GM23338 (cell line): ENCODE results near the gene NRG3.

Source experiments
- CREB1 ChIP-seq: fragments of 250-450 bp; sonication (Bioruptor Pico); IDR thresholded peaks from 2 replicates; pipeline ENCODE4 v1.5.0; 2020; ENCODE audit warnings: low read depth, mild to moderate bottlenecking, moderate library complexity
- CTCF ChIP-seq, 2 experiments: fragments of 200-600 bp in 1 of 2; sonication (generic) in 1 of 2; conservative IDR thresholded peaks; 2 replicates each; pipeline versions ENCODE4 v1.5.1 to v1.6.1; 2016 to 2017; ENCODE audit warnings: antibody characterized with exemption in 2 of 2, low read depth in 2 of 2, mild to moderate bottlenecking in 2 of 2, moderate library complexity in 1 of 2
- EZH2 ChIP-seq: fragments of 200-600 bp; sonication (generic); IDR thresholded peaks from one replicate; pipeline ENCODE4 v1.8.0; 2017; ENCODE audit warnings: antibody characterized with exemption, mild to moderate bottlenecking, low read depth; ENCODE audit not compliant: unreplicated experiment
- POLR2AphosphoS5 ChIP-seq: IDR thresholded peaks from 2 replicates; pipeline ENCODE4 v1.6.1; 2016; ENCODE audit warnings: antibody characterized with exemption, low read depth
- REST ChIP-seq: IDR thresholded peaks from one replicate; pipeline ENCODE4 v1.6.1; 2018; ENCODE audit warnings: antibody characterized with exemption; ENCODE audit not compliant: unreplicated experiment
- STAT1 ChIP-seq: IDR thresholded peaks from one replicate; pipeline ENCODE4 v1.6.1; 2016; ENCODE audit warnings: antibody characterized with exemption; ENCODE audit not compliant: unreplicated experiment

- TF ChIP-seq EZH2 (no peak), CTCF (conservative IDR thresholded peaks at IDR 0.05; ENCODE audit: low read depth in 2 of 2) (no peak), POLR2AphosphoS5 (no peak), REST (no peak), STAT1 (no peak), CREB1 (CRISPR knock-in tag) (no peak)
These were observed 786.0 kb downstream of the NRG3 start for GRCh38 chr10:82660986-82661385.
